SW480 (cell line): ENCODE data around the gene GTF2F1.
"Not testable (repeated sequence)": the region's sequence is repeated elsewhere in the genome, so short reads cannot be mapped to it uniquely, and the experiment has no call there.

Source experiments
- DNase-seq: peaks from one replicate; pipeline ENCODE4 v3.0.0-alpha.2; 2016; ENCODE audit warnings: low spot score

The GTF2F1 gene

GRCh38 chr19:6355321-6356040 is 37.5 kb downstream of the GTF2F1 start:
- DNase-seq: not testable (repeated sequence)

- no peak for DNase-seq
Measured at GRCh38 chr19:6354098-6354674, 38.8 kb downstream of the GTF2F1 start.

GRCh38 chr19:6352381-6353165 is 40.4 kb downstream of the GTF2F1 start:
- DNase-seq: no peak

- DNase-seq: no peak
Measured at GRCh38 chr19:6350688-6351087, 42.3 kb downstream of the GTF2F1 start.

GRCh38 chr19:6349271-6349670 is 43.7 kb downstream of the GTF2F1 start:
- not testable (repeated sequence) for DNase-seq

GRCh38 chr19:6343462-6343861 is 49.5 kb downstream of the GTF2F1 start:
- DNase-seq: no peak

- DNase-seq: no peak
Measured at GRCh38 chr19:6340493-6341201, 52.3 kb downstream of the GTF2F1 start.

- no peak for DNase-seq
Measured at GRCh38 chr19:6334490-6335285, 58.3 kb downstream of the GTF2F1 start.

GRCh38 chr19:6333439-6333838 is 59.5 kb downstream of the GTF2F1 start, which contains the start of gene ACER1:
ACER1 (minus strand) TSS chr19:6333612; CDS start chr19:6333551, 61 bp downstream.
- no peak for DNase-seq
